Activated CD8-positive, alpha-beta memory T cell treated with anti-CD3 and anti-CD28 coated beads for 24 hours (primary cell): ENCODE results near the gene FZD8.
A peak's percentile ranks its signal among the peaks of the same experiment; 100 is the strongest.
"Not testable (repeated sequence)": the region's sequence is repeated elsewhere in the genome, so short reads cannot be mapped to it uniquely, and the experiment has no call there.

Source experiments
- DNase-seq: peaks from one replicate; pipeline ENCODE4 v3.0.0-alpha.2; 2020

FZD8 gene

GRCh38 chr10:35642035-35642792 is at the start of gene FZD8:
TSS of gene FZD8 (minus strand) at chr10:35642296. CDS start at chr10:35641429, 867 bp downstream.
- peak; percentile 87 for DNase-seq

- no peak for DNase-seq
These were observed 49.6 kb upstream of the FZD8 start for GRCh38 chr10:35691522-35692236.

- DNase-seq: no peak
These were observed 48.4 kb upstream of the FZD8 start for GRCh38 chr10:35690534-35690933.

- not testable (repeated sequence) for DNase-seq
These were observed 43.8 kb upstream of the FZD8 start for GRCh38 chr10:35685858-35686257.

GRCh38 chr10:35685402-35685801 is 43.3 kb upstream of the FZD8 start:
- no peak for DNase-seq

- DNase-seq: no peak
These were observed 42.5 kb upstream of the FZD8 start for GRCh38 chr10:35684586-35684985.

GRCh38 chr10:35675846-35676245 is 33.8 kb upstream of the FZD8 start:
- no peak for DNase-seq

GRCh38 chr10:35674843-35675242 is 32.7 kb upstream of the FZD8 start:
- DNase-seq: no peak

- no peak for DNase-seq
These were observed 27.0 kb upstream of the FZD8 start for GRCh38 chr10:35668865-35669650.

GRCh38 chr10:35667971-35668370 is 25.9 kb upstream of the FZD8 start:
- no peak for DNase-seq

GRCh38 chr10:35667270-35667889 is 25.3 kb upstream of the FZD8 start:
- no peak for DNase-seq

GRCh38 chr10:35661236-35661635 is 19.1 kb upstream of the FZD8 start:
- no peak for DNase-seq

- no peak for DNase-seq
These were observed 17.4 kb upstream of the FZD8 start for GRCh38 chr10:35659456-35659855.

- DNase-seq: no peak
These were observed 15.5 kb upstream of the FZD8 start for GRCh38 chr10:35657621-35658020.

- DNase-seq: no peak
These were observed 10.7 kb upstream of the FZD8 start for GRCh38 chr10:35652824-35653223.

GRCh38 chr10:35650894-35651293 is 8.8 kb upstream of the FZD8 start:
- DNase-seq: no peak

- no peak for DNase-seq
These were observed 2.2 kb upstream of the FZD8 start for GRCh38 chr10:35644050-35644950.

- DNase-seq: peak; percentile 60
These were observed 1.3 kb upstream of the FZD8 start for GRCh38 chr10:35643151-35644049.

GRCh38 chr10:35642793-35643114 is 658 bp upstream of the FZD8 start:
- DNase-seq: no peak

GRCh38 chr10:35641676-35642034 is 441 bp downstream of the FZD8 start:
- peak; percentile 62 for DNase-seq
